Measurements from ENCODE around the gene GALT. TPM values are rescaled to one million over a fixed set of nuclear protein-coding genes. Genes with fewer than 3 reads are reported as not detected.

The GALT gene
- total and polyA plus RNA-seq, 2 of the 13 experiments (the other 11 are each of a cell fraction or from before 2014, with no cell fraction given) = 40.4 to 46.3 TPM

DNA sequence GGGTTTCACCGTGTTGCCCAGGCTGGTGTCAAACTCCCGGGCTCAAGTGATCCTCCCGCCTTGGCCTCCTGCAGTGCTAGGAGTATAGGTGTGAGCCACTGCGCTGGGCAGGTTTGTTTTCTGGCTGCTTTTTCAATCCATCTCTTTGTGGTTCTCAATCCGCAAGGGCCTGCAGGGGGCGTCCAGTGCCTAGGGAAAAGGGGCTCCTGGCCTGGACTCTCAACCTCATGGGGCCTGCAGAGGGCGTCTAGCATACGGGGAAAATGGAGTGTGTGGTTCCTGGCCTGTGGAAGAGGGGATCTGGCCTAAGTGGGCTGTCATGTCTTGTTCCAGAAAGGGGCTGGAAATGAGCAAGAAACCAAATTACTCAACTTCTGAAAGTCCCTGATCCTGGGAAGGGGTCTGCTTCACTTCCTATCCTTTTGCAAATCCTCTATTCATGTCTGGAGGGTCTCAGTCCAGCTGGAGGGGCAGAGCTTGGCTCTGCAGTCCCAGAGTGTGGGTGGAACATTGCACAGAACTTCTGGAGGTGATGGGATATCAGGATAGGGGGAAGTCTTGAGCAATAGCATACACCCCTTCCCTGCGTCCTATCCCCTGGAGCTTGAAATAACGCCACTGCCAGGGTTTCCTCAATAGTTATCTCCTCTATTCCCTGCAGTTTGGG lies 28.7 kb downstream of the GALT start (continued):
- TF ChIP-seq PRMT3 (CRISPR knock-in tag; IDR thresholded peaks at IDR 0.05; ENCODE audit: borderline replicate concordance, low read depth) (no peak), RXRB (CRISPR knock-in tag; IDR thresholded peaks at IDR 0.05; ENCODE audit: borderline replicate concordance) (no peak), ZNF317 (CRISPR knock-in tag; IDR thresholded peaks at IDR 0.05) (no peak), STAT5B (CRISPR knock-in tag; IDR thresholded peaks at IDR 0.05) (no peak), TBX2 (CRISPR knock-in tag; IDR thresholded peaks at IDR 0.05; ENCODE audit: borderline replicate concordance) (no peak), ZNF17 (CRISPR knock-in tag; IDR thresholded peaks at IDR 0.05) (no peak), GLI4 (CRISPR knock-in tag; IDR thresholded peaks at IDR 0.05; ENCODE audit: borderline replicate concordance) (no peak), TOE1 (CRISPR knock-in tag; IDR thresholded peaks at IDR 0.05) (no peak), FOXP1 (IDR thresholded peaks at IDR 0.05) (no peak), FOXP1 (CRISPR knock-in tag; IDR thresholded peaks at IDR 0.05) (no peak), HNF4G (IDR thresholded peaks at IDR 0.05; ENCODE audit: borderline replicate concordance, low read depth, low read length) (no peak), HNF4G (CRISPR knock-in tag; IDR thresholded peaks at IDR 0.05; ENCODE audit: borderline replicate concordance, low read depth) (peak; percentile 17; the same call in 1 of the 2 replicates), NCOR1 (IDR thresholded peaks at IDR 0.05; ENCODE audit: borderline replicate concordance, low read length) (no peak), ZNF34 (CRISPR knock-in tag; IDR thresholded peaks at IDR 0.05; ENCODE audit: borderline replicate concordance) (no peak), FOXC1 (CRISPR knock-in tag; IDR thresholded peaks at IDR 0.05; ENCODE audit: borderline replicate concordance) (no peak), ZNF776 (CRISPR knock-in tag; IDR thresholded peaks at IDR 0.05) (no peak; the same call in 1 of the 2 replicates), ZSCAN30 (CRISPR knock-in tag; IDR thresholded peaks at IDR 0.05) (no peak), HMG20A (CRISPR knock-in tag; IDR thresholded peaks at IDR 0.05; ENCODE audit: borderline replicate concordance) (no peak), ZNF282 (IDR thresholded peaks at IDR 0.05; ENCODE audit: partially characterized antibody) (no peak), ZNF329 (CRISPR knock-in tag; IDR thresholded peaks at IDR 0.05; ENCODE audit: low read depth) (no peak), KDM4B (CRISPR knock-in tag; IDR thresholded peaks at IDR 0.05) (no peak), ZFAT (CRISPR knock-in tag; conservative IDR thresholded peaks at IDR 0.05) (0 out of 2 replicates have a peak, but pooled peaks have one; percentile 47), PITX1 (CRISPR knock-in tag; IDR thresholded peaks at IDR 0.05) (no peak), KLF9 (CRISPR knock-in tag; IDR thresholded peaks at IDR 0.05; ENCODE audit: low read depth) (no peak), ZC3H4 (CRISPR knock-in tag; IDR thresholded peaks at IDR 0.05; ENCODE audit: borderline replicate concordance) (no peak), SMYD3 (CRISPR knock-in tag; IDR thresholded peaks at IDR 0.05) (no peak)
- TF ChIP-seq, protein P1, sequence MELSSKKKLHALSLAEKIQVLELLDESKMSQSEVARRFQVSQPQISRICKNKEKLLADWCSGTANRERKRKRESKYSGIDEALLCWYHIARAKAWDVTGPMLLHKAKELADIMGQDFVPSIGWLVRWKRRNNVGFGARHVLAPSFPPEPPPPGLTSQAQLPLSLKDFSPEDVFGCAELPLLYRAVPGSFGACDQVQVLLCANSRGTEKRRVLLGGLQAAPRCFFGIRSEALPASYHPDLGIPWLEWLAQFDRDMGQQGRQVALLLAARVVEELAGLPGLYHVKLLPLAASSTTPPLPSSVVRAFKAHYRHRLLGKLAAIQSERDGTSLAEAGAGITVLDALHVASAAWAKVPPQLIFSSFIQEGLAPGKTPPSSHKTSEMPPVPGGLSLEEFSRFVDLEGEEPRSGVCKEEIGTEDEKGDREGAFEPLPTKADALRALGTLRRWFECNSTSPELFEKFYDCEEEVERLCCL (CRISPR knock-in tag; IDR thresholded peaks at IDR 0.05; ENCODE audit: borderline replicate concordance) = no peak
- TF ChIP-seq, protein P2, sequence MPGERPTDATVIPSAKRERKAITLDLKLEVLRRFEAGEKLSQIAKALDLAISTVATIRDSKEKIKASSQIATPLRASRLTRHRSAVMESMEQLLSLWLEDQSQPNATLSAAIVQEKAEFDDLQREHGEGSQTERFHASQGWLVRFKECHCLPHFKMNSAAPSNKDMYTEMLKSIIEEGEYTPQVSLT (CRISPR knock-in tag; IDR thresholded peaks at IDR 0.05; ENCODE audit: borderline replicate concordance, low read depth) = no peak
- TF ChIP-seq, protein P3, sequence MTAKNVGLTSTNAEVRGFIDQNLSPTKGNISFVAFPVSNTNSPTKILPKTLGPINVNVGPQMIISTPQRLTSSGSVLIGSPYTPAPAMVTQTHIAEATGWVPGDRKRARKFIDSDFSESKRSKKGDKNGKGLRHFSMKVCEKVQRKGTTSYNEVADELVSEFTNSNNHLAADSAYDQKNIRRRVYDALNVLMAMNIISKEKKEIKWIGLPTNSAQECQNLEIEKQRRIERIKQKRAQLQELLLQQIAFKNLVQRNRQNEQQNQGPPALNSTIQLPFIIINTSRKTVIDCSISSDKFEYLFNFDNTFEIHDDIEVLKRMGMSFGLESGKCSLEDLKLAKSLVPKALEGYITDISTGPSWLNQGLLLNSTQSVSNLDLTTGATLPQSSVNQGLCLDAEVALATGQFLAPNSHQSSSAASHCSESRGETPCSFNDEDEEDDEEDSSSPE (CRISPR knock-in tag; IDR thresholded peaks at IDR 0.05) = peak; percentile 28; the same call in 1 of the 2 replicates
- TF ChIP-seq, protein P4, sequence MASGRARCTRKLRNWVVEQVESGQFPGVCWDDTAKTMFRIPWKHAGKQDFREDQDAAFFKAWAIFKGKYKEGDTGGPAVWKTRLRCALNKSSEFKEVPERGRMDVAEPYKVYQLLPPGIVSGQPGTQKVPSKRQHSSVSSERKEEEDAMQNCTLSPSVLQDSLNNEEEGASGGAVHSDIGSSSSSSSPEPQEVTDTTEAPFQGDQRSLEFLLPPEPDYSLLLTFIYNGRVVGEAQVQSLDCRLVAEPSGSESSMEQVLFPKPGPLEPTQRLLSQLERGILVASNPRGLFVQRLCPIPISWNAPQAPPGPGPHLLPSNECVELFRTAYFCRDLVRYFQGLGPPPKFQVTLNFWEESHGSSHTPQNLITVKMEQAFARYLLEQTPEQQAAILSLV (CRISPR knock-in tag; IDR thresholded peaks at IDR 0.05; ENCODE audit: borderline replicate concordance) = no peak

Data from HepG2 (cell line).